ENCODE results near the gene ADARB1. TPM values are rescaled to one million over a fixed set of nuclear protein-coding genes. Genes with fewer than 3 reads are reported as not detected.

ADARB1 gene
- total RNA-seq, 1 experiment from 2014 or later = 14.6 TPM

- TF ChIP-seq HMGXB4 (CRISPR knock-in tag; IDR thresholded peaks at IDR 0.05) (no peak), SMAD4 (CRISPR knock-in tag; IDR thresholded peaks at IDR 0.05) (no peak), ELF4 (CRISPR knock-in tag; IDR thresholded peaks at IDR 0.05; ENCODE audit: low read depth) (no peak)
These were observed 52.6 kb downstream of the ADARB1 start (continued) for GRCh38 chr21:45126983-45127382.

GRCh38 chr21:45127937-45128336 lies 53.6 kb downstream of the ADARB1 start:
- CTCF ChIA-PET = interaction anchor here (0.6 to 3.6 kb wide), 44 partner anchors 9 to 632 kb away, joined by 3 to 49 read pairs (median 4); partner anchors contain the start of genes PTTG1IP and SUMO3
- Mint-ChIP-seq H3K4me3 (no peak overlapping the region), H3K27ac (no peak overlapping the region; the same call in 1 of the 2 replicates), H3K9me3 (no peaks in the 10 kb centered on the region), H3K4me1 (no peaks in the 10 kb centered on the region), H3K36me3 (no peaks in the 10 kb centered on the region), H3K27me3 (ENCODE audit: low read depth) (no peaks in the 10 kb centered on the region)
- POLR2A ChIA-PET = no interaction called here
- TF ChIP-seq, protein P1, sequence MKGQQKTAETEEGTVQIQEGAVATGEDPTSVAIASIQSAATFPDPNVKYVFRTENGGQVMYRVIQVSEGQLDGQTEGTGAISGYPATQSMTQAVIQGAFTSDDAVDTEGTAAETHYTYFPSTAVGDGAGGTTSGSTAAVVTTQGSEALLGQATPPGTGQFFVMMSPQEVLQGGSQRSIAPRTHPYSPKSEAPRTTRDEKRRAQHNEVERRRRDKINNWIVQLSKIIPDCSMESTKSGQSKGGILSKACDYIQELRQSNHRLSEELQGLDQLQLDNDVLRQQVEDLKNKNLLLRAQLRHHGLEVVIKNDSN (CRISPR knock-in tag; IDR thresholded peaks at IDR 0.05) = no peak
- TF ChIP-seq NR1H2 (CRISPR knock-in tag; IDR thresholded peaks at IDR 0.05) (no peak), NFE2L1 (CRISPR knock-in tag; IDR thresholded peaks at IDR 0.05) (no peak), ZBTB21 (CRISPR knock-in tag; IDR thresholded peaks at IDR 0.05; ENCODE audit: borderline replicate concordance) (no peak), NFATC4 (CRISPR knock-in tag; IDR thresholded peaks at IDR 0.05) (no peak)
- TF ChIP-seq, protein P2, sequence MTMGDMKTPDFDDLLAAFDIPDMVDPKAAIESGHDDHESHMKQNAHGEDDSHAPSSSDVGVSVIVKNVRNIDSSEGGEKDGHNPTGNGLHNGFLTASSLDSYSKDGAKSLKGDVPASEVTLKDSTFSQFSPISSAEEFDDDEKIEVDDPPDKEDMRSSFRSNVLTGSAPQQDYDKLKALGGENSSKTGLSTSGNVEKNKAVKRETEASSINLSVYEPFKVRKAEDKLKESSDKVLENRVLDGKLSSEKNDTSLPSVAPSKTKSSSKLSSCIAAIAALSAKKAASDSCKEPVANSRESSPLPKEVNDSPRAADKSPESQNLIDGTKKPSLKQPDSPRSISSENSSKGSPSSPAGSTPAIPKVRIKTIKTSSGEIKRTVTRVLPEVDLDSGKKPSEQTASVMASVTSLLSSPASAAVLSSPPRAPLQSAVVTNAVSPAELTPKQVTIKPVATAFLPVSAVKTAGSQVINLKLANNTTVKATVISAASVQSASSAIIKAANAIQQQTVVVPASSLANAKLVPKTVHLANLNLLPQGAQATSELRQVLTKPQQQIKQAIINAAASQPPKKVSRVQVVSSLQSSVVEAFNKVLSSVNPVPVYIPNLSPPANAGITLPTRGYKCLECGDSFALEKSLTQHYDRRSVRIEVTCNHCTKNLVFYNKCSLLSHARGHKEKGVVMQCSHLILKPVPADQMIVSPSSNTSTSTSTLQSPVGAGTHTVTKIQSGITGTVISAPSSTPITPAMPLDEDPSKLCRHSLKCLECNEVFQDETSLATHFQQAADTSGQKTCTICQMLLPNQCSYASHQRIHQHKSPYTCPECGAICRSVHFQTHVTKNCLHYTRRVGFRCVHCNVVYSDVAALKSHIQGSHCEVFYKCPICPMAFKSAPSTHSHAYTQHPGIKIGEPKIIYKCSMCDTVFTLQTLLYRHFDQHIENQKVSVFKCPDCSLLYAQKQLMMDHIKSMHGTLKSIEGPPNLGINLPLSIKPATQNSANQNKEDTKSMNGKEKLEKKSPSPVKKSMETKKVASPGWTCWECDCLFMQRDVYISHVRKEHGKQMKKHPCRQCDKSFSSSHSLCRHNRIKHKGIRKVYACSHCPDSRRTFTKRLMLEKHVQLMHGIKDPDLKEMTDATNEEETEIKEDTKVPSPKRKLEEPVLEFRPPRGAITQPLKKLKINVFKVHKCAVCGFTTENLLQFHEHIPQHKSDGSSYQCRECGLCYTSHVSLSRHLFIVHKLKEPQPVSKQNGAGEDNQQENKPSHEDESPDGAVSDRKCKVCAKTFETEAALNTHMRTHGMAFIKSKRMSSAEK (CRISPR knock-in tag; IDR thresholded peaks at IDR 0.05; ENCODE audit: borderline replicate concordance) = no peak
- TF ChIP-seq, protein P3, sequence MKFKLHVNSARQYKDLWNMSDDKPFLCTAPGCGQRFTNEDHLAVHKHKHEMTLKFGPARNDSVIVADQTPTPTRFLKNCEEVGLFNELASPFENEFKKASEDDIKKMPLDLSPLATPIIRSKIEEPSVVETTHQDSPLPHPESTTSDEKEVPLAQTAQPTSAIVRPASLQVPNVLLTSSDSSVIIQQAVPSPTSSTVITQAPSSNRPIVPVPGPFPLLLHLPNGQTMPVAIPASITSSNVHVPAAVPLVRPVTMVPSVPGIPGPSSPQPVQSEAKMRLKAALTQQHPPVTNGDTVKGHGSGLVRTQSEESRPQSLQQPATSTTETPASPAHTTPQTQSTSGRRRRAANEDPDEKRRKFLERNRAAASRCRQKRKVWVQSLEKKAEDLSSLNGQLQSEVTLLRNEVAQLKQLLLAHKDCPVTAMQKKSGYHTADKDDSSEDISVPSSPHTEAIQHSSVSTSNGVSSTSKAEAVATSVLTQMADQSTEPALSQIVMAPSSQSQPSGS (CRISPR knock-in tag; IDR thresholded peaks at IDR 0.05; ENCODE audit: borderline replicate concordance, low read depth) = no peak
- TF ChIP-seq, protein P4, sequence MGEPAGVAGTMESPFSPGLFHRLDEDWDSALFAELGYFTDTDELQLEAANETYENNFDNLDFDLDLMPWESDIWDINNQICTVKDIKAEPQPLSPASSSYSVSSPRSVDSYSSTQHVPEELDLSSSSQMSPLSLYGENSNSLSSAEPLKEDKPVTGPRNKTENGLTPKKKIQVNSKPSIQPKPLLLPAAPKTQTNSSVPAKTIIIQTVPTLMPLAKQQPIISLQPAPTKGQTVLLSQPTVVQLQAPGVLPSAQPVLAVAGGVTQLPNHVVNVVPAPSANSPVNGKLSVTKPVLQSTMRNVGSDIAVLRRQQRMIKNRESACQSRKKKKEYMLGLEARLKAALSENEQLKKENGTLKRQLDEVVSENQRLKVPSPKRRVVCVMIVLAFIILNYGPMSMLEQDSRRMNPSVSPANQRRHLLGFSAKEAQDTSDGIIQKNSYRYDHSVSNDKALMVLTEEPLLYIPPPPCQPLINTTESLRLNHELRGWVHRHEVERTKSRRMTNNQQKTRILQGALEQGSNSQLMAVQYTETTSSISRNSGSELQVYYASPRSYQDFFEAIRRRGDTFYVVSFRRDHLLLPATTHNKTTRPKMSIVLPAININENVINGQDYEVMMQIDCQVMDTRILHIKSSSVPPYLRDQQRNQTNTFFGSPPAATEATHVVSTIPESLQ (CRISPR knock-in tag; IDR thresholded peaks at IDR 0.05) = no peak
- TF ChIP-seq, protein P5, sequence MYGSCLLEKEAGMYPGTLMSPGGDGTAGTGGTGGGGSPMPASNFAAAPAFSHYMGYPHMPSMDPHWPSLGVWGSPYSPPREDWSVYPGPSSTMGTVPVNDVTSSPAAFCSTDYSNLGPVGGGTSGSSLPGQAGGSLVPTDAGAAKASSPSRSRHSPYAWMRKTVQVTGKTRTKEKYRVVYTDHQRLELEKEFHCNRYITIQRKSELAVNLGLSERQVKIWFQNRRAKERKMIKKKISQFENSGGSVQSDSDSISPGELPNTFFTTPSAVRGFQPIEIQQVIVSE (CRISPR knock-in tag; IDR thresholded peaks at IDR 0.05; ENCODE audit: borderline replicate concordance) = no peak
- TF ChIP-seq, protein P6, sequence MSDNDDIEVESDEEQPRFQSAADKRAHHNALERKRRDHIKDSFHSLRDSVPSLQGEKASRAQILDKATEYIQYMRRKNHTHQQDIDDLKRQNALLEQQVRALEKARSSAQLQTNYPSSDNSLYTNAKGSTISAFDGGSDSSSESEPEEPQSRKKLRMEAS (CRISPR knock-in tag; IDR thresholded peaks at IDR 0.05) = no peak
- DNase-seq (ENCODE audit: low spot score) = no peak
- no peak for ATAC-seq

Measured in WTC11 (cell line).